Neuronal stem cell (in vitro differentiated cells): ENCODE data around the gene PRDM11.
A peak's percentile ranks its signal among the peaks of the same experiment; 100 is the strongest.

Experiments
- DNase-seq: peaks from one replicate; pipeline ENCODE4 v3.0.0-alpha.2; 2013; ENCODE audit warnings: low spot score
- H2AFZ ChIP-seq: one replicate; pipeline ENCODE4 v1.6.1; 2013; ENCODE audit warnings: mild to moderate bottlenecking, low read length, inconsistent platforms
- H2AK5ac ChIP-seq: 2 replicates; pipeline ENCODE4 v1.6.1; 2013; ENCODE audit warnings: low read depth, mild to moderate bottlenecking, inconsistent platforms, low read length, moderate library complexity, mixed read lengths
- H2BK120ac ChIP-seq: 2 replicates; pipeline ENCODE4 v1.6.1; 2013; ENCODE audit warnings: low read depth, mild to moderate bottlenecking, inconsistent platforms, low read length, moderate library complexity, mixed read lengths
- H2BK12ac ChIP-seq: one replicate; pipeline ENCODE4 v1.6.1; 2013; ENCODE audit warnings: low read length, inconsistent platforms
- H2BK15ac ChIP-seq: 2 replicates; pipeline ENCODE4 v1.6.1; 2013; ENCODE audit warnings: mild to moderate bottlenecking, low read length, inconsistent platforms, mixed read lengths
- H2BK5ac ChIP-seq: one replicate; pipeline ENCODE4 v1.6.1; 2013; ENCODE audit warnings: inconsistent platforms, mild to moderate bottlenecking, low read length, moderate library complexity
- H3K14ac ChIP-seq: one replicate; pipeline ENCODE4 v1.6.1; 2013; ENCODE audit warnings: low read length, inconsistent platforms
- H3K18ac ChIP-seq: 2 replicates; pipeline ENCODE4 v1.6.1; 2013; ENCODE audit warnings: low read length, inconsistent platforms
- H3K23ac ChIP-seq: 2 replicates; pipeline ENCODE4 v1.6.1; 2013; ENCODE audit warnings: low read depth, mild to moderate bottlenecking, mixed read lengths, low read length, inconsistent platforms; ENCODE audit not compliant: poor library complexity
- H3K27ac ChIP-seq: replicated peaks from 3 replicates; pipeline ENCODE4 v1.5.1; 2013; ENCODE audit warnings: low read length, inconsistent platforms
- H3K27me3 ChIP-seq, 3 experiments: 2 replicates each; pipeline ENCODE4 v1.6.1; 2013; ENCODE audit warnings: low read length in 3 of 3, mild to moderate bottlenecking in 2 of 3, inconsistent platforms in 1 of 3, low read depth in 1 of 3, mixed read lengths in 1 of 3, moderate library complexity in 1 of 3; ENCODE audit not compliant: control insufficient read depth in 3 of 3, insufficient read depth in 3 of 3
- H3K36me3 ChIP-seq, 2 donors: replicated peaks in 1 of 2; 2 replicates each; pipeline ENCODE4 v1.6.1; 2013; ENCODE audit warnings: low read length in 2 of 2; ENCODE audit not compliant: control insufficient read depth in 2 of 2, insufficient read depth in 2 of 2
- H3K4ac ChIP-seq: 2 replicates; pipeline ENCODE4 v1.6.1; 2013; ENCODE audit warnings: inconsistent platforms, mild to moderate bottlenecking, low read length, moderate library complexity
- H3K4me1 ChIP-seq, 2 donors: 1 replicate in 1 of 2; 2 replicates in 1 of 2; pipeline ENCODE4 v1.6.1; 2013; ENCODE audit warnings: low read length in 2 of 2, low read depth in 1 of 2; ENCODE audit not compliant: control insufficient read depth in 2 of 2, insufficient read depth in 1 of 2
- H3K4me2 ChIP-seq: one replicate; pipeline ENCODE4 v1.6.1; 2013; ENCODE audit warnings: mild to moderate bottlenecking, low read length, inconsistent platforms; ENCODE audit not compliant: insufficient read depth, poor library complexity, severe bottlenecking
- H3K4me3 ChIP-seq, 2 donors: 2 replicates each; pipeline ENCODE4 v1.5.1; 2013; ENCODE audit warnings: low read length in 2 of 2, mild to moderate bottlenecking in 2 of 2, inconsistent platforms in 1 of 2, moderate library complexity in 1 of 2
- H3K79me1 ChIP-seq: one replicate; pipeline ENCODE4 v1.6.1; 2013; ENCODE audit warnings: low read depth, mild to moderate bottlenecking, inconsistent platforms, low read length, moderate library complexity
- H3K9ac ChIP-seq: one replicate; pipeline ENCODE4 v1.6.1; 2013; ENCODE audit warnings: mild to moderate bottlenecking, low read depth, low read length, inconsistent platforms; ENCODE audit not compliant: poor library complexity
- H3K9me3 ChIP-seq, 2 donors: replicated peaks in 1 of 2; 2 replicates each; pipeline versions ENCODE3 to v1.6.1; 2013; ENCODE audit warnings: low read length in 2 of 2, mild to moderate bottlenecking in 2 of 2, inconsistent platforms in 1 of 2, low read depth in 1 of 2, mixed read lengths in 1 of 2, moderate library complexity in 1 of 2; ENCODE audit not compliant: control insufficient read depth in 2 of 2, insufficient read depth in 1 of 2
- H4K8ac ChIP-seq: one replicate; pipeline ENCODE4 v1.6.1; 2013; ENCODE audit warnings: low read depth, mild to moderate bottlenecking, inconsistent platforms, low read length, moderate library complexity
- H4K91ac ChIP-seq: one replicate; pipeline ENCODE4 v1.6.1; 2013; ENCODE audit warnings: low read length, low read depth, mild to moderate bottlenecking, inconsistent platforms; ENCODE audit not compliant: poor library complexity
- WGBS, 2 donors: extraction: QIAGEN DNeasy Blood & Tissue Kit; methylation state at CpG; one replicate each; pipeline ENCODE4 v1.1.7; 2013; ENCODE audit warnings: missing lambda C conversion rate in 2 of 2, mixed read lengths in 1 of 2; ENCODE audit not compliant: insufficient read length in 2 of 2, insufficient replicate concordance in 1 of 2; ENCODE audit errors: extremely low coverage in 2 of 2; 5-methylcytosine and 5-hydroxymethylcytosine counted together

Gene PRDM11

GRCh38 chr11:45107029-45107428 lies 39.4 kb upstream of the PRDM11 start:
- Histone ChIP-seq H3K9ac (no peak overlapping the region), H2BK120ac (no peak overlapping the region), H3K9me3 (no peaks in the 10 kb centered on the region), H4K91ac (no peak overlapping the region), H2BK15ac (no peak overlapping the region), H3K4me3 (no peak overlapping the region), H4K8ac (no peak overlapping the region), H2AFZ (no peak overlapping the region), H3K4ac (no peak overlapping the region), H2BK12ac (no peak overlapping the region), H2AK5ac (no peak overlapping the region), H3K23ac (no peak overlapping the region), H3K79me1 (no peaks in the 10 kb centered on the region), H3K27ac (no peak overlapping the region), H3K4me2 (no peak overlapping the region), H3K27me3 (peaks cover 0 to 4% (median 1%) of the 10 kb centered on the region in 3 experiments), H2BK5ac (no peak overlapping the region), H3K4me1 (peaks cover 0 to 5% of the 10 kb centered on the region in 2 donors), H3K18ac (no peak overlapping the region), H3K14ac (no peak overlapping the region), H3K36me3 (no peaks in the 10 kb centered on the region)
- no peak for DNase-seq
- no CpG with 5 or more reads among the region's 5 CpGs for WGBS, 2 donors

- no peaks in the 10 kb centered on the region for H3K4me1 ChIP-seq
- H3K27me3 ChIP-seq, result peaks cover 0 to 4% (median 1%) of the 10 kb centered on the region in 3 experiments
- DNase-seq, result no peak
- no peak overlapping the region for H4K91ac ChIP-seq
- peak overlapping the region; percentile 8 for H2BK5ac ChIP-seq
- no peak overlapping the region for H3K4ac ChIP-seq
- no peaks in the 10 kb centered on the region for H3K9me3 ChIP-seq
- no peak overlapping the region for H2BK120ac ChIP-seq
- H2AFZ ChIP-seq, result no peak overlapping the region
- H2BK12ac ChIP-seq, result no peak overlapping the region
- no peak overlapping the region for H3K23ac ChIP-seq
- H4K8ac ChIP-seq, result no peak overlapping the region
- no peaks in the 10 kb centered on the region for H3K36me3 ChIP-seq
- H2AK5ac ChIP-seq, result no peak overlapping the region
- WGBS, 2 donors, result no CpG with 5 or more reads among the region's 14 CpGs
- H3K9ac ChIP-seq, result peak overlapping the region; percentile 5
- H3K27ac ChIP-seq, result no peak overlapping the region
- H2BK15ac ChIP-seq, result no peak overlapping the region
- no peaks in the 10 kb centered on the region for H3K79me1 ChIP-seq
- no peak overlapping the region for H3K4me2 ChIP-seq
- no peak overlapping the region for H3K14ac ChIP-seq
- peak overlapping the region; percentile 5 for H3K18ac ChIP-seq
- H3K4me3 ChIP-seq, result no peak overlapping the region
Measured at GRCh38 chr11:45108070-45109064, 38.1 kb upstream of the PRDM11 start.

GRCh38 chr11:45109400-45109799 lies 37.0 kb upstream of the PRDM11 start:
- H3K27ac ChIP-seq, result no peak overlapping the region
- H4K91ac ChIP-seq, result no peak overlapping the region
- H3K9me3 ChIP-seq, result no peaks in the 10 kb centered on the region
- WGBS, 2 donors, result no CpG with 5 or more reads among the region's 3 CpGs
- no peak overlapping the region for H2BK15ac ChIP-seq
- no peak overlapping the region for H3K4me2 ChIP-seq
- no peak overlapping the region for H3K18ac ChIP-seq
- H3K27me3 ChIP-seq, result peaks cover 0 to 4% (median 1%) of the 10 kb centered on the region in 3 experiments
- no peak overlapping the region for H2AFZ ChIP-seq
- H3K36me3 ChIP-seq, result no peaks in the 10 kb centered on the region
- H4K8ac ChIP-seq, result no peak overlapping the region
- no peak overlapping the region for H2BK120ac ChIP-seq
- DNase-seq, result no peak
- H3K4me1 ChIP-seq, result no peaks in the 10 kb centered on the region
- H3K9ac ChIP-seq, result no peak overlapping the region
- no peak overlapping the region for H3K4ac ChIP-seq
- H3K23ac ChIP-seq, result no peak overlapping the region
- H2BK12ac ChIP-seq, result peak overlapping the region; percentile 36
- H2AK5ac ChIP-seq, result no peak overlapping the region
- no peak overlapping the region for H3K4me3 ChIP-seq
- no peak overlapping the region for H2BK5ac ChIP-seq
- no peak overlapping the region for H3K14ac ChIP-seq
- no peaks in the 10 kb centered on the region for H3K79me1 ChIP-seq

GRCh38 chr11:45110562-45110961 lies 35.9 kb upstream of the PRDM11 start:
- DNase-seq, result peak; percentile 81

More at GRCh38 chr11:45110562-45110961, 35.9 kb upstream of the PRDM11 start:
- H3K79me1 ChIP-seq, result no peaks in the 10 kb centered on the region
- H3K27ac ChIP-seq, result no peak overlapping the region
- H3K4me2 ChIP-seq, result no peak overlapping the region
- no peak overlapping the region for H3K4me3 ChIP-seq
- no peak overlapping the region for H3K4ac ChIP-seq
- no peak overlapping the region for H4K91ac ChIP-seq
- H3K4me1 ChIP-seq, result no peaks in the 10 kb centered on the region
- no peak overlapping the region for H2BK120ac ChIP-seq
- H3K27me3 ChIP-seq, result peaks cover 0 to 4% (median 1%) of the 10 kb centered on the region in 3 experiments
- H2BK15ac ChIP-seq, result no peak overlapping the region
- no peak overlapping the region for H3K23ac ChIP-seq
- WGBS, 2 donors, result no CpG with 5 or more reads among the region's 10 CpGs
- H2AK5ac ChIP-seq, result peak overlapping the region; percentile 74
- no peak overlapping the region for H2BK5ac ChIP-seq
- no peak overlapping the region for H3K14ac ChIP-seq
- no peak overlapping the region for H4K8ac ChIP-seq
- no peaks in the 10 kb centered on the region for H3K9me3 ChIP-seq
- no peak overlapping the region for H2AFZ ChIP-seq
- no peak overlapping the region for H2BK12ac ChIP-seq
- peak overlapping the region; percentile 87 for H3K18ac ChIP-seq
- H3K9ac ChIP-seq, result no peak overlapping the region
- H3K36me3 ChIP-seq, result no peaks in the 10 kb centered on the region
